Caco-2 (cell line): ENCODE measurements around the gene TTC13. TPM values are rescaled to one million over a fixed set of nuclear protein-coding genes. Genes with fewer than 3 reads are reported as not detected.
A peak's percentile ranks its signal among the peaks of the same experiment; 100 is the strongest.

ENCODE experiments used
- BruUV-seq: library from RNA; stranded (reverse); fragments of 400-500 nt; replicated peaks from 2 replicates; lab custom pipeline; 2021; lab: Mats Ljungman, UMichigan
- CTCF ChIA-PET: fragments of 300-600 bp; sonication (Branson Sonifier 250); formaldehyde crosslinking; loops from one replicate; lab custom pipeline; 2022; ENCODE audit warnings: antibody characterized with exemption; lab: Charles Lee
- POLR2A ChIA-PET: fragments of 300-600 bp; sonication (Branson Sonifier 250); formaldehyde crosslinking; loops from one replicate; lab custom pipeline; 2022; ENCODE audit warnings: antibody characterized with exemption; lab: Charles Lee
- DNase-seq, 2 experiments: peaks; one replicate each; pipeline versions ENCODE4 v3.0.0 to v3.0.0-alpha.2; 2020 to 2022
- H3K27me3 ChIP-seq: replicated peaks from 2 replicates; pipeline ENCODE4 v1.6.0; 2011; ENCODE audit warnings: low read length; ENCODE audit not compliant: control insufficient read depth, insufficient read depth
- H3K36me3 ChIP-seq: 2 replicates; pipeline ENCODE4 v1.5.1; 2011; ENCODE audit warnings: low read length; ENCODE audit not compliant: control insufficient read depth, insufficient read depth
- H3K4me1 ChIP-seq: fragments of 250-450 bp; sonication (Bioruptor Pico); 2 replicates; pipeline ENCODE4 v1.5.1; 2020; ENCODE audit warnings: mild to moderate bottlenecking
- H3K4me3 ChIP-seq: 2 replicates; pipeline ENCODE4 v1.5.1; 2011; ENCODE audit warnings: low read depth, mild to moderate bottlenecking, control low read depth, low read length
- H3K9me3 ChIP-seq: fragments of 250-450 bp; sonication (Bioruptor Pico); 2 replicates; pipeline ENCODE4 v1.5.1; 2020; ENCODE audit warnings: mild to moderate bottlenecking, moderate library complexity
- H3K27ac Mint-ChIP-seq: one replicate; pipeline ENCODE4 v1.8.0; 2022; ENCODE audit warnings: mixed read lengths; ENCODE audit not compliant: unreplicated experiment
- H3K27me3 Mint-ChIP-seq: one replicate; pipeline ENCODE4 v1.8.0; 2022; ENCODE audit warnings: mixed read lengths; ENCODE audit not compliant: insufficient read depth, unreplicated experiment
- H3K36me3 Mint-ChIP-seq: one replicate; pipeline ENCODE4 v1.8.0; 2022; ENCODE audit warnings: mild to moderate bottlenecking, mixed read lengths; ENCODE audit not compliant: insufficient read depth, unreplicated experiment
- H3K4me1 Mint-ChIP-seq: one replicate; pipeline ENCODE4 v1.8.0; 2022; ENCODE audit warnings: low read depth, mixed read lengths; ENCODE audit not compliant: unreplicated experiment
- H3K4me3 Mint-ChIP-seq: one replicate; pipeline ENCODE4 v1.8.0; 2022; ENCODE audit warnings: mild to moderate bottlenecking, moderate library complexity, mixed read lengths; ENCODE audit not compliant: unreplicated experiment
- H3K9me3 Mint-ChIP-seq: one replicate; pipeline ENCODE4 v1.8.0; 2022; ENCODE audit warnings: mixed read lengths; ENCODE audit not compliant: unreplicated experiment
- CTCF ChIP-seq, 2 experiments: fragments of 200-600 bp in 1 of 2; IDR thresholded peaks; 1 replicate in 1 of 2; 2 replicates in 1 of 2; pipeline versions ENCODE4 v1.5.1 to v1.8.0; 2011 to 2022; ENCODE audit warnings: antibody characterized with exemption in 1 of 2, control low read depth in 1 of 2, inconsistent platforms in 1 of 2, low read depth in 1 of 2, low read length in 1 of 2, mild to moderate bottlenecking in 1 of 2, moderate library complexity in 1 of 2; ENCODE audit not compliant: insufficient read depth in 1 of 2, severe bottlenecking in 1 of 2, unreplicated experiment in 1 of 2
- intact Hi-C: fragments of 100-400 bp; cut with micrococcal nuclease; formaldehyde crosslinking; loops from one replicate; pipeline ENCODE4 v1.10.0; 2022; ENCODE audit not compliant: unreplicated experiment
- total RNA-seq: library from RNA; stranded (reverse); gene quantifications from 2 replicates; pipeline ENCODE4 v1.2.3, GENCODE V29; 2022

TTC13 gene
- total RNA-seq, 1 experiment from 2014 or later = 57.6 TPM

GRCh38 chr1:230913496-230913895 lies 65.2 kb downstream of the TTC13 start:
- Histone ChIP-seq H3K4me3 (no peak overlapping the region), H3K9me3 (no peaks in the 10 kb centered on the region), H3K36me3 (peaks cover 8% of the 10 kb centered on the region), H3K4me1 (peaks cover 29% of the 10 kb centered on the region), H3K27me3 (no peaks in the 10 kb centered on the region)
- Mint-ChIP-seq H3K4me1 (peaks cover 24% of the 10 kb centered on the region), H3K36me3 (peaks cover 74% of the 10 kb centered on the region), H3K27me3 (no peaks in the 10 kb centered on the region), H3K4me3 (no peak overlapping the region), H3K27ac (peak overlapping the region; percentile 14), H3K9me3 (no peaks in the 10 kb centered on the region)
- ChIA-PET CTCF (interaction anchor here (0.7 to 1.0 kb wide), 2 partner anchors 12 to 13 kb away, joined by 3 to 4 read pairs; no protein-coding TSS in a partner anchor), POLR2A (interaction anchor here (1.2 kb wide), 1 partner anchor 45 kb away, joined by 4 read pairs; the partner anchor contains the start of gene C1orf198)
- no TSS peak for BruUV-seq
- no peak for TF ChIP-seq CTCF (IDR thresholded peaks at IDR 0.05; ENCODE audit: insufficient read depth in 1 of 2, low read depth in 1 of 2, low read length in 1 of 2, severe bottlenecking in 1 of 2, unreplicated experiment in 1 of 2)
- no peak for DNase-seq
- intact Hi-C loops = no loop called here

- ChIA-PET CTCF (no interaction called here), POLR2A (no interaction called here)
- Histone ChIP-seq H3K9me3 (no peaks in the 10 kb centered on the region), H3K4me1 (peaks cover 21% of the 10 kb centered on the region), H3K36me3 (peaks cover 9% of the 10 kb centered on the region), H3K27me3 (no peaks in the 10 kb centered on the region), H3K4me3 (no peak overlapping the region)
- Mint-ChIP-seq H3K4me1 (peaks cover 20% of the 10 kb centered on the region), H3K27me3 (no peaks in the 10 kb centered on the region), H3K36me3 (peaks cover 81% of the 10 kb centered on the region), H3K9me3 (no peaks in the 10 kb centered on the region), H3K27ac (no peak overlapping the region), H3K4me3 (no peak overlapping the region)
- no peak for TF ChIP-seq CTCF (IDR thresholded peaks at IDR 0.05; ENCODE audit: insufficient read depth in 1 of 2, low read depth in 1 of 2, low read length in 1 of 2, severe bottlenecking in 1 of 2, unreplicated experiment in 1 of 2)
- intact Hi-C loops = no loop called here
- no peak for DNase-seq
- BruUV-seq = no TSS peak
Observed at GRCh38 chr1:230910755-230911117, 67.9 kb downstream of the TTC13 start.

- no peaks in the 10 kb centered on the region for H3K9me3 Mint-ChIP-seq
- no peak overlapping the region for H3K4me3 Mint-ChIP-seq
- H3K36me3 ChIP-seq = peaks cover 9% of the 10 kb centered on the region
- peaks cover 83% of the 10 kb centered on the region for H3K36me3 Mint-ChIP-seq
- no peaks in the 10 kb centered on the region for H3K9me3 ChIP-seq
- H3K4me1 Mint-ChIP-seq = peaks cover 15% of the 10 kb centered on the region
- H3K27me3 ChIP-seq = no peaks in the 10 kb centered on the region
- no peak overlapping the region for H3K27ac Mint-ChIP-seq
- intact Hi-C loops = no loop called here
- ChIA-PET CTCF (no interaction called here), POLR2A (no interaction called here)
- H3K4me3 ChIP-seq = no peak overlapping the region
- peaks cover 18% of the 10 kb centered on the region for H3K4me1 ChIP-seq
- no peak for TF ChIP-seq CTCF (IDR thresholded peaks at IDR 0.05; ENCODE audit: insufficient read depth in 1 of 2, low read depth in 1 of 2, low read length in 1 of 2, severe bottlenecking in 1 of 2, unreplicated experiment in 1 of 2)
- no TSS peak for BruUV-seq
- DNase-seq = no peak
- no peaks in the 10 kb centered on the region for H3K27me3 Mint-ChIP-seq
Observed at GRCh38 chr1:230909974-230910754, 68.5 kb downstream of the TTC13 start.
